Endodermal cell (in vitro differentiated cells): Measurements from ENCODE around the gene ST3GAL4. TPM values are rescaled to one million over a fixed set of nuclear protein-coding genes. Genes with fewer than 3 reads are reported as not detected.

Experiments used
- DNase-seq: peaks from one replicate; pipeline ENCODE4 v3.0.0-alpha.2; 2017
- H3K27ac ChIP-seq: 2 replicates; pipeline ENCODE4 v1.5.1; 2013; ENCODE audit warnings: mild to moderate bottlenecking, low read depth, low read length, moderate library complexity
- H3K27me3 ChIP-seq: 2 replicates; pipeline ENCODE4 v1.6.1; 2013; ENCODE audit warnings: mild to moderate bottlenecking, low read length, moderate library complexity; ENCODE audit not compliant: insufficient read depth, control insufficient read depth, poor library complexity, severe bottlenecking
- H3K36me3 ChIP-seq: 2 replicates; pipeline ENCODE4 v1.7.0; 2013; ENCODE audit warnings: mild to moderate bottlenecking, low read length, moderate library complexity; ENCODE audit not compliant: control insufficient read depth, insufficient read depth
- H3K4me1 ChIP-seq: one replicate; pipeline ENCODE4 v1.7.0; 2013; ENCODE audit warnings: low read length; ENCODE audit not compliant: control insufficient read depth, insufficient read depth
- H3K4me3 ChIP-seq: 2 replicates; pipeline ENCODE4 v1.5.1; 2013; ENCODE audit warnings: mild to moderate bottlenecking, low read length, moderate library complexity
- H3K9ac ChIP-seq: 2 replicates; pipeline ENCODE4 v1.6.1; 2013; ENCODE audit warnings: mild to moderate bottlenecking, low read length, moderate library complexity; ENCODE audit not compliant: poor library complexity, severe bottlenecking; ENCODE audit errors: extremely low read depth
- H3K9me3 ChIP-seq: 2 replicates; pipeline ENCODE4 v1.6.1; 2013; ENCODE audit warnings: mild to moderate bottlenecking, low read length, moderate library complexity; ENCODE audit not compliant: control insufficient read depth
- H3K27ac Mint-ChIP-seq: 2 replicates; pipeline ENCODE4 v1.8.0; 2020; ENCODE audit warnings: mixed read lengths
- H3K27me3 Mint-ChIP-seq: 2 replicates; pipeline ENCODE4 v1.8.0; 2021; ENCODE audit warnings: mild to moderate bottlenecking, mixed read lengths; ENCODE audit not compliant: insufficient read depth
- H3K36me3 Mint-ChIP-seq: 2 replicates; pipeline ENCODE4 v1.8.0; 2020; ENCODE audit warnings: low read depth, mixed read lengths
- H3K4me1 Mint-ChIP-seq: 2 replicates; pipeline ENCODE4 v1.8.0; 2020; ENCODE audit warnings: mixed read lengths
- H3K4me3 Mint-ChIP-seq: 2 replicates; pipeline ENCODE4 v1.8.0; 2020; ENCODE audit warnings: mild to moderate bottlenecking, moderate library complexity, mixed read lengths
- H3K9me3 Mint-ChIP-seq: 2 replicates; pipeline ENCODE4 v1.8.0; 2020; ENCODE audit warnings: mild to moderate bottlenecking, mixed read lengths
- WGBS, 2 experiments: methylation state at CpG; one replicate each; pipeline versions ENCODE4 v1.1.5 to v1.1.7; 2013; ENCODE audit warnings: missing lambda C conversion rate in 2 of 2, mixed read lengths in 1 of 2; ENCODE audit not compliant: insufficient coverage in 1 of 2, insufficient read length in 1 of 2; 5-methylcytosine and 5-hydroxymethylcytosine counted together
- total RNA-seq, 2 donors: library from RNA; stranded (reverse); fragmentation: NEBNext Ultra II Directional in 1 of 2; extraction: Animal tissue kit (Norgen Biotek cat#: 25700) in 1 of 2; gene quantifications; 2 replicates in 1 of 2; 3 replicates in 1 of 2; pipeline ENCODE4 v1.2.1, GENCODE V29; 2021
- TF ChIP-seq, protein P1 (sequence below): fragments of 200-600 bp; sonication (generic); conservative IDR thresholded peaks from 2 replicates; pipeline ENCODE4 v1.5.0; 2021; ENCODE audit warnings: antibody characterized with exemption, mild to moderate bottlenecking

ST3GAL4 gene
- total RNA-seq, 2 donors from 2014 or later = 16.5 to 21.5 TPM

DNA sequence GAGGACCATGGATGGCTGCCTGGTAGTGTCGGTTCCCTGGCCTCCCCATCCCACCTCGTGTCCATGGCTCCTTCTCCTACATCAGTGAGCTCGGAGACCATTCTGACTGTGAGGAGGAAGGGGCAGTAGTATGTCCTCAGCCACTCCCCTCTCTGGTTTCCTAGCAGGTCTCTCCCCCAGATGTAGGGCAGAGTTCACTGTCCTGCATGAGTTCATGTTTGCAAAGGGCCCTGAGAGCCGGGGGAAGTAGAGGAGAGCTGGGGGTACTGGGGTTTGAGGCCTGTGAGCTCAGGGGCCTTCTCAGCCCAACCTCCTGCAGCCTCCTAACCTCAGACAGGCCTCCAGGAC, 18.4 kb upstream of the ST3GAL4 start:
- H3K36me3 Mint-ChIP-seq = peaks cover 36% of the 10 kb centered on the region
- H3K9me3 Mint-ChIP-seq = no peaks in the 10 kb centered on the region
- H3K9me3 ChIP-seq = no peaks in the 10 kb centered on the region
- peaks cover 7% of the 10 kb centered on the region for H3K4me1 Mint-ChIP-seq
- no peaks in the 10 kb centered on the region for H3K27me3 Mint-ChIP-seq
- no peak overlapping the region for H3K27ac ChIP-seq
- no peak for DNase-seq
- H3K27ac Mint-ChIP-seq = no peak overlapping the region
- TF ChIP-seq, protein P1, sequence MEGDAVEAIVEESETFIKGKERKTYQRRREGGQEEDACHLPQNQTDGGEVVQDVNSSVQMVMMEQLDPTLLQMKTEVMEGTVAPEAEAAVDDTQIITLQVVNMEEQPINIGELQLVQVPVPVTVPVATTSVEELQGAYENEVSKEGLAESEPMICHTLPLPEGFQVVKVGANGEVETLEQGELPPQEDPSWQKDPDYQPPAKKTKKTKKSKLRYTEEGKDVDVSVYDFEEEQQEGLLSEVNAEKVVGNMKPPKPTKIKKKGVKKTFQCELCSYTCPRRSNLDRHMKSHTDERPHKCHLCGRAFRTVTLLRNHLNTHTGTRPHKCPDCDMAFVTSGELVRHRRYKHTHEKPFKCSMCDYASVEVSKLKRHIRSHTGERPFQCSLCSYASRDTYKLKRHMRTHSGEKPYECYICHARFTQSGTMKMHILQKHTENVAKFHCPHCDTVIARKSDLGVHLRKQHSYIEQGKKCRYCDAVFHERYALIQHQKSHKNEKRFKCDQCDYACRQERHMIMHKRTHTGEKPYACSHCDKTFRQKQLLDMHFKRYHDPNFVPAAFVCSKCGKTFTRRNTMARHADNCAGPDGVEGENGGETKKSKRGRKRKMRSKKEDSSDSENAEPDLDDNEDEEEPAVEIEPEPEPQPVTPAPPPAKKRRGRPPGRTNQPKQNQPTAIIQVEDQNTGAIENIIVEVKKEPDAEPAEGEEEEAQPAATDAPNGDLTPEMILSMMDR = no peak
- H3K27me3 ChIP-seq = no peaks in the 10 kb centered on the region
- peaks cover 3% of the 10 kb centered on the region for H3K36me3 ChIP-seq
- H3K4me3 Mint-ChIP-seq = no peak overlapping the region
- H3K4me3 ChIP-seq = no peak overlapping the region
- no peak overlapping the region for H3K9ac ChIP-seq
- WGBS, 2 experiments = 94 to 95% methylated on average over 3 to 4 of the region's 4 CpGs
- H3K4me1 ChIP-seq = no peaks in the 10 kb centered on the region

DNA sequence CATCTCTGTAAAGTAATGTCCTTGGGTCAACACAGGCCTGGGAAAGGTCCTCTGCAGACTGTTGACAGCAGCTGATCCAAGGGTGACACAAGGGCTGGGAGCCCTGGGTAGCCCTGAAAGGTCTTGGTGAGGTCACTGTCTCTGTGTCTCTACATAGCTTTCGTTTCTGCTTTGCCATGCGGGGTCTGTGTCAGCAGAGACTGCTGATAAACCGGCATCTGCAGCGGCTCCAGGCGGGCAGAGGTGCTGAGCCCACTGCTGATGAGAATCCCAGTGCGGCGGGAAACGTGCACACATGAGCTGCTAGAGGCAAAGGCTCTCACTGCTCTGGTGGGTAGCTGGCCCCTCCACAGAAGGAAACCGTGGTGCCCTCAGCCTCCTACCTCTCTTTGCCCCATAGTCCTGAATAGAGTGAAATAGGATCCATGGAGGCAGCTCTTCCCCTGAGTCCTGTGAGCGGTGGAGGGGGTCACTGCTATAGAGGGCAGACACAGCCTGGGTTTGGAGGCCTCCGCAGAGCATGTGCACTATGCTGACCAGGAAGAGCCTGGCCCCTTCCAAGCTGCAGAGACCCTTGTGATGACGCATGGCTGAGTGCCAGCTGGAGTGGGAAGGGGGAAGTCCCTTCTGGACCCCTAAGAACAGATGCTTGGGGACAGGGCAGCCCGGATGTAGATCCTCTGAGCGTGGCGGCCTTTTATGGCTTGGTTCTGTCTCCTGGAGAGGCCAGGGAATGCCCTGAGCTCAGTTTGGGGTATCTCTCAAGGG, 17.8 kb upstream of the ST3GAL4 start:
- 88 to 93% methylated on average over 11 to 15 of the region's 15 CpGs for WGBS, 2 experiments
- H3K27ac ChIP-seq = no peak overlapping the region
- Mint-ChIP-seq H3K9me3 (no peaks in the 10 kb centered on the region), H3K27ac (no peak overlapping the region), H3K4me1 (peaks cover 7% of the 10 kb centered on the region), H3K36me3 (peaks cover 35% of the 10 kb centered on the region), H3K4me3 (no peak overlapping the region), H3K27me3 (no peaks in the 10 kb centered on the region)
- H3K4me3 ChIP-seq = no peak overlapping the region
- no peaks in the 10 kb centered on the region for H3K27me3 ChIP-seq
- H3K9me3 ChIP-seq = no peaks in the 10 kb centered on the region
- H3K36me3 ChIP-seq = peaks cover 3% of the 10 kb centered on the region
- no peak overlapping the region for H3K9ac ChIP-seq
- H3K4me1 ChIP-seq = no peaks in the 10 kb centered on the region
- TF ChIP-seq, protein P1 = no peak
- DNase-seq = no peak

DNA sequence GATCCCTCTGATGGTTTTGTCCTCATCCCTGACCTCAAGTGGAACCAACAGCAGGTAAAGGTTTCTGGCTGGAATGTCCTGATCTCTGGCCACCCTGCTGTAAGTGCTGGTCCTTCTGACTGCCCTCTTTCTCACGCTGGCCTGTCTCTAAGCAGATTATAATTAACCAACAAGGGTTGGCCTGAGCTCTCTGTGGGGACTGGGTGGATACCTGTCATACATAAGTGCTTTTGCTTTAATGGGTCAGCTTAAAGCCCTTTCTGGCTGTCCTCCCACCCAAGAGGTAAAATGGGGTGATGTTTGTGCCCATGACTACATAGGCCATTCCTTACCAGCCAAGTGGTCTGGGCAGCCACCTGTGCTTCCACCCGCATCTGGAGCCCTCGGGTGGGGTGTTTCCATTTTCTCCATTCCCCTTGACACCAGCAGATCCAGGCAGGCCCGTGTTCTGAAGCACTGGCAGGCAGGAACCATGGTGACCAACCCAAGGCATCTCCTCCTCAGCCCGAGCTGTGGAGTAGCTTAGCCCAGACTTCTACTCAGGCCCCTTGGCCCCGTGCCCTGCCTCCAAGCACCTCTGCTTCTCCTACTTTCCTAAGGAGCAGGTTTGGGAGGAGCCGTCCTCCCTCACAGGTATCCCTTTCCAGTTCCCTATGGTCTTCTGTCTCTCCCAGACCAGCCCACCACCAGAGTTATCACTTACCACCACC, 17.0 kb upstream of the ST3GAL4 start:
- Mint-ChIP-seq H3K27me3 (no peaks in the 10 kb centered on the region), H3K27ac (no peak overlapping the region), H3K4me1 (peaks cover 7% of the 10 kb centered on the region), H3K9me3 (no peaks in the 10 kb centered on the region), H3K4me3 (no peak overlapping the region), H3K36me3 (peaks cover 36% of the 10 kb centered on the region)
- Histone ChIP-seq H3K27ac (no peak overlapping the region), H3K27me3 (no peaks in the 10 kb centered on the region), H3K4me3 (no peak overlapping the region), H3K9me3 (no peaks in the 10 kb centered on the region), H3K36me3 (peaks cover 3% of the 10 kb centered on the region), H3K9ac (no peak overlapping the region), H3K4me1 (no peaks in the 10 kb centered on the region)
- DNase-seq = no peak
- 92 to 95% methylated on average over 3 to 7 of the region's 7 CpGs for WGBS, 2 experiments
- TF ChIP-seq, protein P1 = no peak
